ENCODE data around the gene AMOTL1. TPM values are rescaled to one million over a fixed set of nuclear protein-coding genes. Genes with fewer than 3 reads are reported as not detected.
"Not testable (repeated sequence)": the region's sequence is repeated elsewhere in the genome, so short reads cannot be mapped to it uniquely, and the experiment has no call there.

The AMOTL1 gene
- polyA plus RNA-seq, 4 donors = 38.4 to 52.1 (median 47.5) TPM

- DNase-seq (ENCODE audit: low read depth in 4 of 4, low spot score in 3 of 4) = not testable (repeated sequence)
Observed at GRCh38 chr11:94913718-94914394, 145.7 kb downstream of the AMOTL1 start.

GRCh38 chr11:94920311-94920710 is 152.2 kb downstream of the AMOTL1 start:
- DNase-seq (ENCODE audit: low read depth in 4 of 4, low spot score in 3 of 4) = no peak

GRCh38 chr11:94922321-94923003 is 154.3 kb downstream of the AMOTL1 start:
- DNase-seq (ENCODE audit: low read depth in 4 of 4, low spot score in 3 of 4) = no peak

GRCh38 chr11:94923004-94923334 is 154.8 kb downstream of the AMOTL1 start:
- DNase-seq (ENCODE audit: low read depth in 4 of 4, low spot score in 3 of 4) = no peak

- DNase-seq (ENCODE audit: low read depth in 4 of 4, low spot score in 3 of 4) = no peak
Observed at GRCh38 chr11:94924171-94924572, 156.0 kb downstream of the AMOTL1 start.

GRCh38 chr11:94924612-94925011 is 156.5 kb downstream of the AMOTL1 start:
- DNase-seq (ENCODE audit: low read depth in 4 of 4, low spot score in 3 of 4) = no peak

GRCh38 chr11:94925422-94926270 is 157.5 kb downstream of the AMOTL1 start:
- no peak for DNase-seq (ENCODE audit: low read depth in 4 of 4, low spot score in 3 of 4)

GRCh38 chr11:94926271-94926625 is 158.1 kb downstream of the AMOTL1 start:
- no peak for DNase-seq (ENCODE audit: low read depth in 4 of 4, low spot score in 3 of 4)

Other genes starting within 250 kb of the AMOTL1 start
- 1 to 10 TPM; 5.2 to 7.1 (median 5.6) TPM for gene FUT4, start 224.4 kb upstream of the AMOTL1 start, polyA plus RNA-seq (ENCODE audit: insufficient read length in 4 of 4)
- 1 to 10 TPM; 3.8 to 5.0 (median 4.3) TPM for gene PIWIL4, start 201.0 kb upstream of the AMOTL1 start, polyA plus RNA-seq (ENCODE audit: insufficient read length in 4 of 4)
- 100 to 1,000 TPM in 3 of 4 donors, 10 to 100 TPM in 1; 84.8 to 129 (median 117) TPM for gene CWC15, start 205.2 kb downstream of the AMOTL1 start, polyA plus RNA-seq (ENCODE audit: insufficient read length in 4 of 4)
- gene KDM4D, start 205.4 kb downstream of the AMOTL1 start, polyA plus RNA-seq (ENCODE audit: insufficient read length in 4 of 4) = 1 to 10 TPM; 1.9 to 2.5 (median 2.3) TPM

Data from left renal pelvis (tissue), 4 donors.